NOMO-1 treated with DMSO at 0.1 percent for 48 hours (cell line): ENCODE results near the gene HES6.

Experiments used
- DNase-seq: peaks from one replicate; lab custom pipeline; 2025; ENCODE audit not compliant: unreplicated experiment; lab: John Stamatoyannopoulos, UW

The HES6 gene

DNA sequence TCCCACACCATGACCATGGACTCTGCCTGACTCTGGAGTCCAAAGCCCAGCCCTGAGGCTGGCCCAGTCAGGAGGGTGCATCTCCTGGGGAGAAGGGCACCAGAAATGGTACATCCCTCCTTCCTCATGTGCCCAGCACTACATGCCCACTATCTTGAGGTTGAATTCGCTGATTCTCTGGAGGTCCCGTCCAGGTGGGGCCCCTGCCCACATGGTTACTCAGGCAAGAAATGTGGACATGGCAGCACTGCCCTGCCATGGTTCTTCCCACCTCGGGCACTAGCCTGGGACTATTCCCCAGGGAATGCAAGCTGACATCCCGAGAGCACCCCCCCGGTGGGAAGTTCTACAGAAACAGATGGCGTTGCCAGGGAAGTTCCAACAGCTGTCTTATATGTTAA is 15.3 kb upstream of the HES6 start:
- no peak for DNase-seq

DNA sequence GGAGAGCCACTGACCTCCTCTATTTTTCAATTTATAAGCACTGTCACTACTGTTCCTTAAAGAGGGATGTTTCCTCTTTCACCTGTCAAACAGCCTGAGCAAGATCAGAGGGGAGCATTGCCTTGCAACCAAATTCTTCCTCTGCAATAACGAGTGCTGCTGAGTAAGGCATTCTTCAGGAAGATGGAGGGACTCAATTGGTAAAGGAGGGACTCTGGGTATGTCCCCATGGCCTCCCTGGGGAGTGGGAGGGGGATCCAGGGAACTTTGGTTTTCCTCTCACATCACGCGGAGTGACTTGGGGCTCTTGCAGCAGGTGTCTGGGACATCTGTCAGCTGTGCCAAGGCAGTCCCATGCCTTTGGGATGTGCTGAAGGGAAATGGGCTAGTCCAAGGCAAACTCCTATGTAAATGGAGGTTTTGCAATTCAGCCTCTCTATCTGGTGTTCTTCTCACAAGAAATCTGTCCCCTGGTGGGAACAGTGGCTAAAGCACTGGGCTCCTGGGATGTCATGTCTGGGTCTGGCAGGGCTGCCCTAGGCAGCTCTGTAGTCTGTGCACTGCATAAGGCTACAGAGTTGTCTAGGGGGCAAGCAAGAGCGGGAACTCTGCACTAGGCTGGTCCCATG is 14.4 kb upstream of the HES6 start:
- no peak for DNase-seq

DNA sequence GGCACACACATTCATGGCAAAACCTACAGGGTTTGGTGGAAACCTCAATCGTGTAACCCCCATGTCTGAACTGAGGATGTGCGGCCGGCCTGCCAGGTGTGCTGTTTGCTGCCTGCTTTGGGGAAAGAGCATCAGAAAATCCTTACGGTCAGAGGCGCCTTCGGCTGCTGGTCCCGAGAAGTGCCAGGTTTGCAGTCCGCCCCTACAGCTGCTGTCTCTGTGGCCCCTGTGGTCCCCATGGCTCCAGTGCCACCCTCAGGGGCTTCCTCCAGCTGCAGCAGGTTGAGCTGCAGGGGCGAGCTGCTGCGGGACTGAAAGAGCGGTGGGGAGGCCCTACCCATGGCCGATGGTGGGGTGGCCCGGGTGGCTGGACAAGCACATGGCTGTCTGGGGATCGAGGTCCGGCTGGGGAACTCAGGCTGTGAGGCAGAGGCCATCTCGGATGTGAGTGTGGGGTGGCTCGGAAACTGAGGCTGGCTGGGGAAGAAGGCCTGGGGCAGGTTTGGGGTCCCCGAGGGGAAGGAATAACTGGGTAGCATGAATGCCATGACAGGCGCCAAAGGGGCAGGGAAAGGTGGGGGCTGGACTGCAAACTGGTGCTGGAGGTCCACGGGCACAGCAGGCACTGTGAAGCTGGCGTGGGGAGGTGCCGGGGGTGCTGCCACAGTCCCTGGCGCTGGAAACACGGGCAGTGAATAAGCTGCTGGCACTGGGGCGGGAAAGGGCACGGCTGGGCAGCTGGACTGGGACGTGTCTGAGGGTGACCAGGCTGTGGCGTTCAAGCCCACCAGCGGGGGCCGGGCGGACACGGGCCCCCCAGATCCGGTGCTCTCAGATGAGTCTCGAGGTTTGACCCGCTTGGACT is 13.2 kb upstream of the HES6 start:
- DNase-seq, result no peak

- DNase-seq, result no peak
These were observed 12.1 kb upstream of the HES6 start for GRCh38 chr2:238251986-238252385.

GRCh38 chr2:238251331-238251730 is 11.5 kb upstream of the HES6 start:
- DNase-seq, result no peak

DNA sequence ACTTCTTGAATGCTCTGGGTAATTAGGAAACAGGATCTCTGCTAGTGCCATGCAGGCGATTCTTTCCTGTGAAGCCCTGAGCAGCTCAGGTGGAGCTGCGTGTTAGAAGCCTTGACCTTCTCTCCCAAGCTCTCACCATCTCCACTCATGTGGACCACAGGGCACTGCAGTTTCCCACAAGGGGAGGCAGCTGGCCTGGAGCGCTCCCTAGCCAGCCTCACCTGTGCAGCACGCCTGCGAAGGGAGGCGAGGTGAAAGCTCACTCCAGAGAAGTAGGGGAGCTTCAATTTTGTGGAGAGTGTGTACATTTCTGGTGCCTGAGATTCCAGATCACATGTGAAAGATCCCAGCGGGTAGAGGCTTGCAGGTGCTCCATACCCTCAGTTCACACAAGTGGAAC is 11.1 kb upstream of the HES6 start:
- no peak for DNase-seq

- DNase-seq, result no peak
These were observed 8.1 kb upstream of the HES6 start for GRCh38 chr2:238247841-238248453.

GRCh38 chr2:238247002-238247822 is 7.4 kb upstream of the HES6 start:
- DNase-seq, result no peak

GRCh38 chr2:238244151-238244550 is 4.3 kb upstream of the HES6 start:
- no peak for DNase-seq

DNA sequence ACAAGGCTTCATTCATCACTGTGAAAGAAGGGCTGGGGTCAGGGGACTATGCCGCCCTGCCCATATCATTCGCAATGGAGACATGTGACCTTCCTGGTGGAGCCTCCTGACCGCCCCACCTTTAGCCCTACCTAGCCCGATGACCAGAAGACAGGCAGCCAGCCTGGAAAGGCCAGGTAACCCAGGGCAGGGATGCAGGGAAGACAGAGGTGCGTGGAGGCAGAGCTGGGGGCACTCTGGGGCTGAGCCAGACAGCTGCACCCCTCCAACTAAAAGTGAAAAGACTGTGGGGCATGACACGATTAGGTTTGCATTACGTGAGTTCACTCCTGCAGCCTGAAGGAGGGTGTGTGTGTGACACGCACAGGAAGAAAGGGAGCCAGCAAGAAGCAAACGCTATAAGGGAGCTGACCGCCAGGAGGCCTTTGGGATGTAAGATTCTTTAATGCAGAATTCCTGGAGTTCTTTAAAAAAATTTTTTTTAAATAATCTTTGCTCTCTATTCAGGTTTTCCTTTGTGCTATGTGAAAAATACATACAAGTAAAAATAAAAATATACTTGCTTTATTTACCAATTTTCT is 3.7 kb upstream of the HES6 start:
- no peak for DNase-seq

DNA sequence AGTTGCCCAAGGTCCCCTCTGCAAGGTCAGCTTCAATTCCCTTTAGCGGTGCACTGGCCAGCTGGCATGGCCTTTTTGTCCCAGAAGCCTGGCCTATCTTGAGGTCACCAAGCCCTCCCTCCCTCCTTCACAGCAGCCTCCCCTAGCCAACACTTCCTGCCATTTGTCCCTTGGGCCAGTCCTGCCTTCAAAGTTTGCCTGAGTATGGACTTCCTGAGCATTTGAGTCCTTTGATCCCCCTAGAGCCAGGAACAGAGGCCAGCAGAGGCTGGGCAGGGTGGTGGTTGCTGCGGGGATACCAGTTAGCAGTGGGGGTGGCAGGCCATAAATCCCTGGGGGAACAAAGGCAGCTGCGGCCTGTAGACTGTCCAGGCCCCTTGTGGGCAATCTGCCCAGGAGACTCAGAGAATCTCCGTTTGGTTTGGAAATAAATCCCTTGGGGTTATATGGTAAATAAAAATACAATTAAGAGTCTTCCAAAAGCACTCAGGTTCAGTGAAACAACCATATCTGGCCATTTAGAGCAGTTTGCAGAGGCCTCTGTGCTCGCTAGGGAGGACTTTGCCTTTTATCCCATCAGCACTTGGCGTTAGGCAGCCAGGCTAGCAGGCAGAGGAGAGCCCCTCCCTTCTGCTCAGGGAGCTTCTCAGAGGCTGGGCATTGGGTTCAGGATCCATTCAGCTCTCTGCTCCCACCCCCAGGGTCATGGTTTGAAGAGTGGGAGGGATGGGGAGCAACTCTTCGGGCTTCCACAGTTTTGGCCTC is 3.1 kb upstream of the HES6 start:
- DNase-seq, result no peak

GRCh38 chr2:238241970-238242369 is 2.1 kb upstream of the HES6 start:
- peak; percentile 1 for DNase-seq

- DNase-seq, result peak; percentile 4
These were observed 1.2 kb upstream of the HES6 start for GRCh38 chr2:238240757-238241711.

DNA sequence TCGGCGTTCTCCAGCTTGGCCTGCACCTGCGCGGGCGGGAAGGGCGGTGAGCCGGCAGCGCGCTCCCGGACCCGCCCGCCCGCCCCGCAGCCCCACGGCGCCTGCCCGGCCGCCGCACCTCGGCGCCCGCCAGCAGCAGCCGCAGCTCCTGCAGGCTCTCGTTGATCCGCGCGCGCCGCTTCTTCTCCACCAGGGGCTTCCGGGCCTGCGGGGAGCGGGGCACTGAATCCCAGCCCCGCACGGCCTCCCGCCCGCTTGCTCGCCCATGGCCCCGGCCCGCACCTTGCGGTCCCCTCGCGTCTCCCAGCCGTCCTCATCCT is 335 bp downstream of the HES6 start:
- DNase-seq, result peak; percentile 29

DNA sequence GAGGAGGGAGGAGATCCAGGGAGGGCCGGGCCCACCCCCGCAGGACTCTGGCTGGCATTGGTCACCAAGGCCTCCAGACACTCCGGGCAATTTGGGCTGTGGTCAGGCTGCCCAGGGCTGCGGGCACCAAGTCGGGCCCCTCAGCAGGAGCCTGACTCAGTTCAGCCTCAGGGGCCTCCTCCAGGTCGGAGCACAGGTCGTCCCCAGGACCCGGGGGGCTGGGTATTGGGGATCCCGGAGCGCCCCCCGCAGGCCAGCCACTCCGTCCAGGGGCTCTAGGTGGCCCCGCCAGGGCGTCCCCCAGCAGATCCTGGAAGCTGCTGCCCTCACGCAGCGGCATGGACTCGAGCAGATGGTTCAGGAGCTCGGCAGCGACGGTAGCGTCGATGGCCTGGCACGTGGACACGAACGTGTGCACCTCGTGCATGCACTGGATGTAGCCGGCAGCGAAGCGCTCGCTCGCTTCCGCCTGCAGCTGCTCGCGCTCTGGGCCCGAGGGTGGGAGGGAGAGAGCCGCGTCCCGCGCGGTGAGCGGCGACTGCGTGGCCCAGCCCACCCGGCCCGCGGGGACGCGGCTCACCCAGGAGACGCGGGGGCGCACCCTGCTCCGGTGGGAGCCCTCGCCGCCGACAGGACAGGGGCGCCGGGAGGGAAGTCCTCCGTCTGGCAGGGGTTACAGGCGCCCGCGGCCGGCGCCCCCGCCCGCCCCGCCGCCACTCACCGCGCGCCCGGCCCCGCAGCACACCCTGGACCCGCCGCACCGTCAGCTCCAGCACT is 884 bp downstream of the HES6 start:
- DNase-seq, result peak; percentile 15

GRCh38 chr2:238238311-238238765 is 1.5 kb downstream of the HES6 start:
- no peak for DNase-seq

GRCh38 chr2:238237431-238238135 is 2.3 kb downstream of the HES6 start:
- no peak for DNase-seq

- DNase-seq, result no peak
These were observed 3.3 kb downstream of the HES6 start for GRCh38 chr2:238236571-238236970.
